NCI-H1092 treated with DMSO at 0.1 percent for 48 hours (cell line): ENCODE measurements around the gene HMHB1.

Experiments
- DNase-seq: peaks from one replicate; lab custom pipeline; 2025; lab: John Stamatoyannopoulos, UW

HMHB1 gene

DNA sequence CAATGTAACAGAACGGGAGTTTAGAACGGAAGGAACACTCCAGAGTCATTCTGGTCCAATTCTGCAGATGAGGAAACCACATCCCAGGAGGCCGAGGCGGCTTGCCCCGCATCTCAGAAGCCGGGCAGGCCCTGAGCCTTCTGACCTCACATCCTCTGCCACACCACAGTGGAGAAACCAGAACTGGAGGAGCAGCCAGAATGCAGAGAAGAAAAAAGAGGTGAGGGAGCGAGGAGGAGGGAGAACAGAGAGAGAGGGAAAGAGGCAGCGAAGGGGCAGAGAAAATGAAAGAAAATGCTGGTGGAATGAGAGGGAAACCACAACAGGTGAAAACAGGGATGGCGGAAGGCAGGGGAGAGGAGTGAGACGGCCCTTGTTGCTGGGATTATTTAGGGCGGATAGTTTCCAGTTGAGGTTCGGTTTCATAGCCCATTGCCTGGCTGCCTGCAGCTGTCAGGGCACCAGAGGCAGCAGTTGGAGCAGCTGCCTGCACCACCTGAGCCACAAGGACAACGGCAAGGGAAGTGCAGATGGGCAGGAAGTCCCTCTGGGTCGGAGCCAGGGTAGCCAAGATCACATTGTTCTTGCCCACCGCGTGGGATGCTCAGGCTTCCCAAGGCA lies at the start of gene HMHB1:
Gene HMHB1, plus strand, starts transcription at position 77 of the 621 bp plus-strand sequence.
- DNase-seq: peak; percentile 2

- no peak for DNase-seq
Measured at GRCh38 chr5:143762636-143763220, 49.2 kb upstream of the HMHB1 start.

DNA sequence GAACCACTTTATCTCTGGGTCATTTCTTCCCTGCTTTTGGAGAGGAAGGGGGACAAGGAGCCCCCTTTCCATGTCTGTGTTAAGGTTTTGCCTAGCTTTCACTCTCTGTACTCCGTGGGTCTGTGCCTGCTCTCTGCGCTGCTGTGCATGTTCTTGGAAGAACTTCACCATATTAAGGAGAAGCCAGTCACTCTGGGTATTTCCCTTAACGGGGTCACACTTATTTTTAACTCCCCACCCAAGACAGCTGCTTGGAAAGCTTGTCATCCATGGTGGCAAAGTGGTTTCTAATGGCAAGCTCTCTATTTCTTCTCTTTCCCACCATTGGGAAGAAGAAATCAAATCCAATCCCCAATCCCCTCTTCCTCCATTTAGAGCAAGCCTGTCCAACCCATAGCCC lies 44.8 kb upstream of the HMHB1 start:
- DNase-seq: no peak

DNA sequence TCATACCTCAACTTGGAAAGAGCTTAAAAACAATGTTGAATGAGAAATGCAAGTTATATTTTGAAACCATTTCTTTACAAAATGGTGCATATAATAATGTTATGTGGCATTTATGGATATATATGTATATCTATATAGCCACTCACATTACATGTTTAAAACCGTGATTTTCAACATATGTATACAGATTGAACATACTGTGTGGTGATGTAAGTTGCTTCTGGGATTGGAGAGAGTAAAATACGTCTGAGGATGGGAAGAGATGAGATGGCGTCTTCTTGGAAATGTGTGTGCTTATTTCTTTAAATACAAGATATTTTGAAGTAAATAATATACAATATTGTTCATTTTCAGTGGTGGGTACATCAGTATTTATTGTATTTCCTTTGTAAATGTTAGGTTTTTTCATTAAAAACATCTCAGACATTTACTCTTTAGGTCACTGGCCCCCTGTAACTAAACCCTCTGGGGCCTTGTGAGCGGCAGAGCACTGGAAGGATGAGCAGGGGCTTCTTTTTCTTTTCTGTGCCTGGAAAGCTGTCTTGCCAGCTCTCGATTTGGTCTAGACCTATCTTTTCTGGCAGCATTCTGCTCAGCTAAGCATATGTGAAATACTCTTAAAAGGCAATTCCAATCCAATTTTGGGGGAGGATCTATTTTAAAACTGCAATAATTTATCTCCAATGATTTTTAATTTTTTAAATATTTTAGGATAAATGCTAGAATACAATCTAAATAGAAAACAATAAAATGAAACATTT lies 42.8 kb upstream of the HMHB1 start:
- no peak for DNase-seq

DNA sequence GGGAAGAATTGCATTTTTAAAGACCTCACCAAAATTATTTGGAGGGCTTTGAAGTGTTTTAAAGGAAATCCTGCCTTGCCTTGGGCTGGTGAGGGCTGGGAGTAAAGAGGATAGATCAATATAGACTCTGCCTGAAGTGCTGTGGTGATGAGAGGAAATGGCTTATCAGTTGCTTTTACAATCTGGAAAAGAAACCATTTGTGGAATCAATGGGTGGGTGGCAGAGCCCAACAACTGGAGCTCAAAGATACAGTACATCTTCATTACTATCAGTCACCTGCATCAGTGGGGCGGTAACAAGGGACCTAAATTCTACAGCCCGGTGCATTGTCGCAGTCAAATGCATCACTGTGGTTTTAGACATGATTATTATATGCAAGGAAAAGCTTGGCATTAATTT lies 41.5 kb upstream of the HMHB1 start:
- DNase-seq: no peak

DNA sequence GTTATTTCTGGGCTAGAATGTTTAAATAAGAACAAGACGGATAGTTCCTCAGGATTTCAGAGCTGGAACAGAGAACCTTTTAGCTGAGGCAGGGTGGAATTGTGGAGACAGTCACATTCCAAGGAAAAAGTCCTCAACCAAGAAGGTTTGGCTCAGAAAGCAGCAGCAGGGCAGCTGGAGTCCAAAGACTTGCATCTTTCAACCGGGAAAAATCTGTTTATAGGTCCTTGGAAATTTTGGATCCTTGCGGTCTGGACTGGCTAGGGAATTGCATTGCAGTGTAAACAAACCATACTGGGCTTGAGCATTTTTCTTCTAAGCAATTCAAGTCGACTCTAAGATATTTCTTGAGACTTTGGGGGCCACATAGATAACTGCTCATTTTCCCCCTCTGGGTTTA lies 40.8 kb upstream of the HMHB1 start:
- no peak for DNase-seq

DNA sequence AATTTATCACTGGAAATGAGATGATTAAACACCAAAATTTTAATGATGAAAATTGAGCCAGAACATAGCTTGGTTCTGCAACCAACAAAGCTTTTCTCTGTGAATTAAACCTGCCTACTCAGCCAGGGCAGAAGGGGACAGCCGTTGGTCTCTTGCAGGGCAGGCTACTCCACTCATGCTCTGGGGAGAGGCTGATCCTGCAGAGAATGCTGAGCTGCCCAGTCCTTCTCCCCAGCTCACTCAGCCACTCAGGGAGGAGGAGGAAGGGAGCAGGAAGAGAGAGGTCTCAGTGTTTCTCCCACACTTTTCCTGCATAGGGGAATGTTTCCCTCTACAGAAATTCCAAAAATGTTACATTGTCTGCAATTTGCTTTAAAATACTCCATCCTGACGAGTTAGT lies 40.4 kb upstream of the HMHB1 start:
- no peak for DNase-seq

- no peak for DNase-seq
Measured at GRCh38 chr5:143772621-143773020, 39.3 kb upstream of the HMHB1 start.

- no peak for DNase-seq
Measured at GRCh38 chr5:143775258-143775657, 36.7 kb upstream of the HMHB1 start.

DNA sequence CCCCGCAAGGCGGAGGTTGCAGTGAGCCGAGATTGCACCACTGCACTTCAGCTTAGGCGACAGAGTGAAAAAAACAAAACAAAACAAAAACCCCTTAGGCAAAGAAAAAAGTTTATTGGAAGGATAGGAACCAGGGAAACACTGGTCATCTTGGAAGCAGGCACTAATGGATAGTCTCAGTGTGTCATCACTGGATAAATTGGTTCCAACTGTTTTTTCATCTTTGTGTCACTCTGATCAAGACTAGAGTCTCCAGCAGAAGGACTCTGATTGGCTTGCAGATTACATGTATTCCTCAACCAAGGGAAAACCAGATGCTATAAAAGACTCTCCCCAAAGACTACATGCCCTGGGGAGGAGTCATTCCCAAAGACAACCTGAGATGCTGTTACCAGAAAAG lies 35.0 kb upstream of the HMHB1 start:
- DNase-seq: no peak

DNA sequence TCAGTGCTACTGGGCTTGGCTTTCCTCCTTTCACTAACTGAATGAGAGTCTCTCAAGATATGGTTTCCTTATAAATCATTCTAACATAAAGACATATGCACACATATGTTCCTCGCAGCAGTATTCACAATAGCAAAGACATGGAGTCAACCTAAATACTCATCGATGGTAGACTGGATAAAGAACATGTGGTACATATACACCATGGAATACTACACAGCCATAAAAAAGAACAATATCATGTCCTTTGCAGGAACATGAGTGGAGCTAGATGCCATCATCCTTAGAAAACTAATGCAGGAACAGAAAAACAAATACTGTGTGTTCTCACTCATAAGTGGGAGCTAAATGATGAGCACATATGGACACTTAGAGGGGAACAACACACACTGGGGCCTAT lies 32.5 kb upstream of the HMHB1 start:
- DNase-seq: no peak

DNA sequence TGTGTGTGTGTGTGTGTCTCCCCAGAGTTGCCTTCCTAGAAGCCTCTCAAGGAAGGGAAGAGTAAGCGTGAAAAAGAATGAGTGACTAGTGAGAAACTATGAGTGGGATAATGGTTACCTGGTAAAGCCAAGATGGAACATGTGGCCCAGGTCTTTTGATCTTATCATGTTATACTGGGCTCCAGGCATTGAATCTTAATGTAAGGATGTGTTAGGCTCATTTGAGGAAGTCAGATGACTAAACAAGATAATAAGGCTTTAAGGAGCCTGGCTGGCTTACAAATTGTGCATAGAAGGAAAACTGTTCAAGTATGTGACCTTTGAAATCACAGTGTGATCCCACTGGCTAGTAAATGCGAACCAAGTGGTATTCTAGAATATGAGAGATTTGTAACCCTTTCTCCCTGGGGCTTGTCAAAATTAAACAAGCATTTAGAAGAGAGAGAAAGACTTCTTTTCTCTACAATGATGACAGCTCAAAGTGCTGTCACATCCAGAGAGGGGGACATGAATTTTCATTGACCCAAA lies 29.9 kb upstream of the HMHB1 start:
- DNase-seq: no peak

DNA sequence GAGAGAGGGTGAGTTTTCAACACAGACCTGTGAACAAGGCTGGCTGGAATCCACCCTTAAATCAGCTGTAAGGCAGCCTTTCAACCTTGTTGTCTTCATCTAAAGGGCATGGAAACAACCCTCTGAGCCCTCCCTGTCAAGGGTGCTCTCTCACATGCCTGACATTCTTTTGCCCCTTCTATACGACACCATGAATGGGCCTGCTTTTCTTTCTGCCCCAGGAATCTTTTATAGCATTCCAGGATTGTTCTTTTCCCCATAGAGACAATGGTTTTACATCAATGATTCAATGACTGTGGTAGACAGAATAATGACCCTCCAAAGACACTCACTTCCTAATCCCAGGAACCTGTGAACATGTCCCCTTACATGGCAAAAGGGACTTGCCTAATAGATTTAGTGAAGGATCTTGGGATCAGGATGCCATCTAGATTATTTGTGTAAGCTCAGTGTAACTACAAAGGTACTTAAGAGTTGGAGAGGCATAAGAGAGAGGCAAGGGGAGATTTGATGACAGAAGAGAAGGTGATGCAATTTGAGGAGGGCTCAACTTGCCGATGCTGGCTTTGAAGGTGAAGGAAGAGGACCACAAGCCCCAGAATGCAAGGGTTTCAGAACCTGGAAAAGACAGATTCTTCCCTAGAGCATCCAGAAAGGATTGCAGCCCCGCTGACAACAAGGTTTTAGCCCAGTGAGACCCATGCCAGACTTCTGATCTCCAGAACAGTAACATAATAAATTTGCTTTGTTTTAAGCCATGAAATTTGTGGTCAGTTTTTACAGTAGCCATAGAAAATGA lies 29.2 kb upstream of the HMHB1 start:
- DNase-seq: no peak

DNA sequence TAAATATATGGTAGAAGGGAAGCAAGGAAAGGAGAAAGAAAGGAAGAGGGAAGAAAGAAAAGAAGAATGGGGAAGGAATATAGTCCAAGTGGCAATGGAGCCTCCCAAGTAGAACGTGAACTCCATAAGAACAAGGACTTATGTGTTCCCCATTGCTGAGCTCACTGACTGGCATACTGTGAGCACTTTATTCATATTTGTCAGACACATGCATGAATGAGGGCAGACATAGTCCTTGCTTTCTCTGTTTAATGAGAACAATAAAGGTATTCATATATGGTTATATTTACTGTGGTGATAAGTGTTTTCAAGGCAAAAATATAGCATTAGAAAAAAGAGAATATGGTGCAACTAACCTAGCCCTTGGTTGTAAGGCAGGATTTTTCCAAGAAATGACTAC lies 23.6 kb upstream of the HMHB1 start:
- no peak for DNase-seq

- no peak for DNase-seq
Measured at GRCh38 chr5:143790457-143791112, 21.4 kb upstream of the HMHB1 start.

DNA sequence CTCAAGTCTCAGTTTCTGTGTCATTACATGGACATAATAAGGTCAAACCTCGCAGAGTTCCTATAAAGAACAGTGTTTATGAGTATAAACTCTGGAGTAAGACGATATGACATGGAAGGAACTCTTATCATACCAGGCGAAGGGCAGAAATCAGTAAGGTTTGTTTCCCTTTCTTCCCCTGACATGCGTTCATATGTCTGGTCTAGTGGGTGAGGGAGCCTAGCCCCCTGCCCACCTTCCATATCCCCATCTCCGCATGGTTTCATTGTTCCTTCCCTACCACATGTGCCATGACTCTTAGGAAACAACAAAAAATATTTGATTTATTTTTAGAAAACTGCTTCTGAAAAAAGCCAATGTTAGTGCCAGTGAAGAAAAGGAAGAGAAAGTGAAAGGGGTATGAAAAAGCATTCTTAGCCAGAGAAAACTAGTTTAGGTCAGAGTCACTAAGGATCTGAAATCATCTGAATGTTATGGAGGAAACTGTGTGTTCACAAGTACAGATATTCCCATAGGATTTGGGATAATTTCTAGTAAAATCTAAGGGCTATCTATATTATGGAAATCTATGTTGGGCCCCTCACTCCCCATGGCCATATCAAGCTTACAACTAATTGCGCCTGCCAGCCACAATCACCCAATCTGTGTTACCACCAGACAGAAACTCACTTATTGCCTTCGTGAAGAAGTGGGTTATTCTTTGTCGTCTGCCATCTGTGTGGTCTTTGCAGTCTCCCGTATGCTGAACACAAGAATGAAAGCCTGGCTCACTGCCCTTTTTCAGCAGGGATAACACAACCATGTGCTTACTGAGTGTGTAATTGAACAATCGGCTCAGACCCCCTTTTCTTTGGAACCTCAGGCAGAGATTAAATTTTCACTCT lies 19.9 kb upstream of the HMHB1 start:
- DNase-seq: peak; percentile 7

GRCh38 chr5:143793249-143793648 lies 18.7 kb upstream of the HMHB1 start:
- DNase-seq: no peak

DNA sequence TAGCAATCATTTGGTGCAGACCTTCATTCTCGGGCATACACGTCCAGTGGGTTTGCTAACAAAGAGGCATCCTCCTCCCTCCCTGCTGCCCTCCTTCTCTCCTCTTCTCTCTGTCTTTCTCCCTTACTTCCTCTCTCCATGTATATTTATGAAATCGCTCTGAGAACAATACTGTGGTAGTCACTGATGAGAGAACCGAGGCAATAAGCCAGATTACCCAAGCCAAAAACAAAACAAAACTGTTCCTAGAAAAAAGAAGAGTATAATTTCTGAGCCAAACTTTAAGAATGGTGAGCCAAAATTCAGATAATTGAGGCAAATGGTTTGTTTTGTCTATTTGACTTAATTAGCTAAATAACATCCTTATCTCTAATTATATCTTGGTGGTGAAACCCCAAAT lies 15.8 kb upstream of the HMHB1 start:
- DNase-seq: no peak

DNA sequence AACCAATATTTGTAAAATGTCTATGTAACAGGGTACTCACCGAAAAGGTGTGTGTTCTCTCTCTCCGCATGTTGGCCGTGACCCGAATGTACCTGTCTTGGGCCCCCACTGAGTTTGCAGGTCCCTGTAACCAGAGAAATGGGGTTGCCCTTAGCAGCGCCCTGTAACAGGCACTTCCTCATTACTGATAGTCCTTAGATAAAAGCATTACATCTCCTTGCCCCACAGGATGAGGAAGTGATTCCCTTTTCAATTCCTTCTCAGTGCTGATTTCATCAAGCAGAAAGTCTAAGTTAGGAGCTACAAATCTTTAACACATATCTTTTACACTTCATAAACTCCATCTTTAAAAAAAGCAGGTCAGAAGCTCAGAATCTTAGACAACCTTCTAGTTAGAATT lies 15.2 kb upstream of the HMHB1 start:
- no peak for DNase-seq

GRCh38 chr5:143800715-143801114 lies 11.2 kb upstream of the HMHB1 start:
- no peak for DNase-seq
